ENCODE measurements around the gene TSFM. TPM values are rescaled to one million over a fixed set of nuclear protein-coding genes. Genes with fewer than 3 reads are reported as not detected.
A peak's percentile ranks its signal among the peaks of the same experiment; 100 is the strongest.

TSFM gene
- total and polyA plus RNA-seq, 2 experiments from 2014 or later = 13.0 to 36.1 TPM

DNA sequence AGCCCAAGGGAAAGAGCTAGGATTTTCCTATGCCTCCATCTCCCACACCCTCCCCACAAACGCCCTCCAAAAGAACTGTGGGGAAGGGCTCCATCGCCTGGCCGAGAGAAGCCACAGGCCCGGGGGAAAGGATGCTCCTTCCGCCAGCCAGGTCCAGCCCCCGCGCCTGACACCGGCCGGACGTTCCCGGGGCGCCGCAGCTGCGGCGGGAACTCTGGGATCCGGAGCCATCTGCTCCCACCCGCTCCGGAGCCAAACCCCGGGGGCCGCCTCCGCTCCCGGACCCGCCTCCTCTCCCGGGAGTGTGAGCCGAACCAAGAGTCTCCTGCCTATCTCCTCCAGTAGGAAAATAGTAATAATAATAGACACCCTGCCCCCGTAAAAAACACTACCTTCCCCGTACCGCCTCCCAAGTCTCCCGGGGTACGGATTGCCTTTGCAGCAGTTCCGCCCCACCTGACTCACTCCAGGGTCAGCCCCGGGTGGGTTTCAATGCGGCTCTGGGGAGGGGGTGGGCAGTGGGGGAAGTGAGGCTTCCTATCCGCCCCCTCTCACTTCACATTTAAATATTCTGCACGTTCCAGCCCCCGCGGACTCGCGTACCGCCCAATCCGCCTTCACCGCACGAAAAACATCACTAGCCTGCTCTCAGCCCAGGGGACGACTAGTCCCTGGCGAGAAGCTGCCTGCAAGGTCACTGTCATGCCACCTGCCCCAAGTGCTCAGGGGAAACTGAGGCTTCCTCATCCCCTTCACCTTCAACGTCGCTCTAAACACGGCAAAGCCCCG is 46.4 kb upstream of the TSFM start:
- peak overlapping the region; percentile 55 for H2AFZ ChIP-seq
- TF ChIP-seq EZH2 (IDR thresholded peaks at IDR 0.05; ENCODE audit: insufficient read depth, poor library complexity, severe bottlenecking) (no peak), EZH2phosphoT487 (IDR thresholded peaks at IDR 0.05; ENCODE audit: insufficient read depth, low read depth) (no peak)
- no peaks in the 10 kb centered on the region for H3K9me3 ChIP-seq (ENCODE audit: low read depth)
- H3K4me2 ChIP-seq (ENCODE audit: unreplicated experiment) = peak overlapping the region; percentile 75
- peak overlapping the region; percentile 55 for H3K4me3 ChIP-seq
- H4K20me1 ChIP-seq (ENCODE audit: insufficient read depth) = no peaks in the 10 kb centered on the region
- 3% methylated on average over 44 to 49 of the region's 49 CpGs for WGBS, 2 experiments (ENCODE audit: low coverage in 1 of 2, low lambda C conversion rate in 2 of 2, missing lambda C conversion rate in 2 of 2)
- H3K27ac ChIP-seq = no peak overlapping the region
- no peaks in the 10 kb centered on the region for H3K9me2 ChIP-seq (ENCODE audit: insufficient read depth)
- in situ Hi-C loops (cut with MboI) = no loop called here
- H3F3A ChIP-seq (ENCODE audit: insufficient read depth) = no peaks in the 10 kb centered on the region
- H3K9ac ChIP-seq = peak overlapping the region; percentile 10; the same call in 1 of the 2 replicates
- H3K27me3 ChIP-seq (replicated peaks; ENCODE audit: insufficient read depth) = peaks cover 40% of the 10 kb centered on the region
- H3K79me2 ChIP-seq (ENCODE audit: insufficient read depth) = no peaks in the 10 kb centered on the region
- DNase-seq = peak; percentile 57
- H3K4me1 ChIP-seq (ENCODE audit: insufficient read depth) = no peaks in the 10 kb centered on the region
- H3K36me3 ChIP-seq (ENCODE audit: low read depth) = no peaks in the 10 kb centered on the region

DNA sequence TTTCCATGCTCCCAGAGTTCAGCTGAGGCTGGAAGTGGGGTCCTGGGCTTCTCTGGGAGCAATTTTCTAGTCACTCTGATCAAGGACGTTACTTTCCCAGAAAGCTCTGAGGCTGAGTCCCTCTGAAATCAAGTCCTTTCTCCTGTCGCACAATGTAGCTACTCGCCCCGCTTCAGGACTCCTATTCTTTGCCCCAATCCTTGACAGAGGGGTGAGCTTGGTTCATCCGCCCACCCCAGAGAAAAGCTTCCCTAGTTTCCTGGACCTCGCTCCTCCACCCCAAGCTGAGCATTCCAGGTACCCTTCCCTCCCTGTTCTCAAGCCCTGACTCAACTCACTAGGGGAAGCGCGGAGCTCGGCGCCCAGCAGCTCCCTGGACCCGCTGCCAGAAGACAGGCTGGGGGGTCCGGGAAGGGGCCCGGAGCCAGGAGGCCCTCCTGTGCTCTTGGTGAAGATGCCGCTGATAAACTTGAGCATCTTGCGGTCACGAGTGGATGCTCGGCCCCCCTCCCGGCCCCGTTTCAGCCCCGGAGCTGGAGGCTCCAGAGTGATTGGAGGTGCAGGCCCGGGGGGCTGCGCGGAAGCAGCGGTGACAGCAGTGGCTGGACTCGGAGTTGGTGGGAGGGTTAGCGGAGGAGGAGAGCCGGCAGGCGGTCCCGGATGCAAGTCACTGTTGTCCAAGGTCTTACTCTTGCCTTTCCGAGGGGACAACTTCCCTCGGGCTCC is 45.7 kb upstream of the TSFM start:
- no peaks in the 10 kb centered on the region for H4K20me1 ChIP-seq (ENCODE audit: insufficient read depth)
- no peak overlapping the region for H3K4me3 ChIP-seq
- no peaks in the 10 kb centered on the region for H3K36me3 ChIP-seq (ENCODE audit: low read depth)
- H3K9me3 ChIP-seq (ENCODE audit: low read depth) = no peaks in the 10 kb centered on the region
- peaks cover 40% of the 10 kb centered on the region for H3K27me3 ChIP-seq (replicated peaks; ENCODE audit: insufficient read depth)
- peak overlapping the region; percentile 75 for H3K4me2 ChIP-seq (ENCODE audit: unreplicated experiment)
- in situ Hi-C loops (cut with MboI) = no loop called here
- no peaks in the 10 kb centered on the region for H3K9me2 ChIP-seq (ENCODE audit: insufficient read depth)
- peak; percentile 30 for DNase-seq
- H3K4me1 ChIP-seq (ENCODE audit: insufficient read depth) = no peaks in the 10 kb centered on the region
- H3K79me2 ChIP-seq (ENCODE audit: insufficient read depth) = no peaks in the 10 kb centered on the region
- WGBS, 2 experiments (ENCODE audit: low coverage in 1 of 2, low lambda C conversion rate in 2 of 2, missing lambda C conversion rate in 2 of 2) = 4 to 7% methylated on average over 25 to 29 of the region's 31 CpGs
- peak; percentile 41; the same call in 1 of the 2 replicates for TF ChIP-seq EZH2phosphoT487 (IDR thresholded peaks at IDR 0.05; ENCODE audit: insufficient read depth, low read depth)
- TF ChIP-seq EZH2 (IDR thresholded peaks at IDR 0.05; ENCODE audit: insufficient read depth, poor library complexity, severe bottlenecking) = peak; percentile 95
- no peaks in the 10 kb centered on the region for H3F3A ChIP-seq (ENCODE audit: insufficient read depth)
- H3K27ac ChIP-seq = no peak overlapping the region
- H3K9ac ChIP-seq = no peak overlapping the region
- H2AFZ ChIP-seq = no peak overlapping the region

DNA sequence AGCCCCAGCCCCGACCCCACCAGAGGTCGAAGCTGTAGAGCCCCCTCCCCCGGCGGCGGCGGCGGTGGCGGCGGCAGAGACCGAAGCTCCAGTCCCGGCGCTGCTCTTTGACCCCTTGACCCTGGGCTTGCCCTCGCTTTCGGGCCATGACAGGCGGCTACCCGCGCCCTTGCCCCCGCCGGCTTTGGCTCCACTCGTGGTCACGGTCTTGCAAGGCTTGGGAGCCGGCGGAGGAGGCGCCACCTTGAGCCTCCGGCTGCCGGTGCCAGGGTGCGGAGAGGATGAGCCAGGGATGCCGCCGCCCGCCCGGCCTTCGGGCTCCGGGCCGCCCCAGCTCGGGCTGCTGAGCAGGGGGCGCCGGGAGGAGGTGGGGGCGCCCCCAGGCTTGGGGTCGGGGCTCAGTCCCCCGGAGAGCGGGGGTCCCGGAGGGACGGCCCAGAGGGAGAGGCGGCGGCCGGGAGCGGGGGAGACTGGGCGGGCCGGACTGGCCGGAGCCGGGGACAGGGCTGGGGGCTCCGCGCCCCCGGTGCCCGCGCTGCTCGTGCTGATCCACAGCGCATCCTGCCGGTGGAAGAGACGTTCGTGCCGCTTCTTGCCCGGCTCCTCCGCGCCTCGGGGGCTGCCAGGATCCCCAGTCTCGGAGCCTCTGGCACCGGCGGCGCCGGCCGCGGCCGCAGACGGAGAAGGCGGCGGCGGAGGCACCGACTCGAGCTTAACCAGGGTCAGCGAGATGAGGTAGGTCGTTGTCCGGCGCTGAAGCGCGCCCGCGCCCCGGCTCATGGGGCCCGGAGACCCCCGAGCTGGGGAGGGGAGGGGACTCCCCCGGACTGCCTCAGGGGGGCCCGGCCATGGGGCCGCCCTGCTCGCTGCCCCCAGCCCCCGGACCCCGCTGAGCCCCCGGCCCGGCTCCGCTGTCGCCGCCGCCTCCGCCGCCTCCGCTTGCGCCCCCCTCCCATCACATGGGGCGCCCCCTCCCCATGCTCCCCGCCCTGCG is 44.8 kb upstream of the TSFM start:
- no peak overlapping the region for H3K9ac ChIP-seq
- H3K4me1 ChIP-seq (ENCODE audit: insufficient read depth) = no peaks in the 10 kb centered on the region
- H3K27ac ChIP-seq = no peak overlapping the region
- H3K36me3 ChIP-seq (ENCODE audit: low read depth) = no peaks in the 10 kb centered on the region
- WGBS, 2 experiments (ENCODE audit: low coverage in 1 of 2, low lambda C conversion rate in 2 of 2, missing lambda C conversion rate in 2 of 2) = 1 to 2% methylated on average over 41 to 75 of the region's 110 CpGs
- H3K79me2 ChIP-seq (ENCODE audit: insufficient read depth) = no peaks in the 10 kb centered on the region
- H4K20me1 ChIP-seq (ENCODE audit: insufficient read depth) = no peaks in the 10 kb centered on the region
- TF ChIP-seq EZH2phosphoT487 (IDR thresholded peaks at IDR 0.05; ENCODE audit: insufficient read depth, low read depth) = peak; percentile 77; the same call in 1 of the 2 replicates
- TF ChIP-seq EZH2 (IDR thresholded peaks at IDR 0.05; ENCODE audit: insufficient read depth, poor library complexity, severe bottlenecking) = peak; percentile 31
- no peaks in the 10 kb centered on the region for H3K9me3 ChIP-seq (ENCODE audit: low read depth)
- no peak overlapping the region for H2AFZ ChIP-seq
- peak overlapping the region; percentile 53 for H3K4me3 ChIP-seq
- H3K9me2 ChIP-seq (ENCODE audit: insufficient read depth) = no peaks in the 10 kb centered on the region
- DNase-seq = peak; percentile 67
- H3K27me3 ChIP-seq (replicated peaks; ENCODE audit: insufficient read depth) = peaks cover 40% of the 10 kb centered on the region
- in situ Hi-C loops (cut with MboI) = no loop called here
- H3K4me2 ChIP-seq (ENCODE audit: unreplicated experiment) = peak overlapping the region; percentile 74
- no peaks in the 10 kb centered on the region for H3F3A ChIP-seq (ENCODE audit: insufficient read depth)

Data from GM23248 (cell line).